LNCaP clone FGC (cell line): ENCODE results near the gene EPHB2.

Experiments
- DNase-seq: peaks from one replicate; pipeline ENCODE4 v3.0.0-alpha.2; 2011; ENCODE audit warnings: low read depth
- H3K4me3 ChIP-seq: 2 replicates; pipeline ENCODE4 v1.5.1; 2011; ENCODE audit warnings: mild to moderate bottlenecking, low read depth, low read length, control low read depth
- TF ChIP-seq, protein P1 (sequence below): IDR thresholded peaks from 2 replicates; pipeline ENCODE4 v1.5.1; 2012; ENCODE audit warnings: mild to moderate bottlenecking; ENCODE audit not compliant: control insufficient read depth, insufficient read depth; ENCODE audit errors: extremely low read depth

The EPHB2 gene

DNA sequence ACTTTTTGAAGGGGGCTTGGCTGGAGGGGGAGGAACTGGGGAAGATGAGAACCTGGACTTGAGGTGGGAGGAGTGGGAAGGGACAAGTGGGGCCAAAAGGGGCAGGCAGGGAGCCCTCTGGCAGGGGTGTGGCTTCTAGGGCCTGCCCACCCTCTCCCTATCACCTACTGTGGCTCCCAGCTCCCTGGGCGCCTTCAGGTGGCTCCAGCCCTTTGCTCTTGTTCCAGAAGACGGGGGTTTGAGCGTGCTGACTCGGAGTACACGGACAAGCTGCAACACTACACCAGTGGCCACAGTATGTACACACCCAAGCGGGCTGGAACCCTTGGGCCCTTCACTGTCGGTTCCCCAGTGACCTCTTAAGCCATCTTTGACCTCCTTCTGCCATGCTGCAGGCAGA, 185.5 kb downstream of the EPHB2 start:
- no peak overlapping the region for H3K4me3 ChIP-seq
- no peak for DNase-seq
- TF ChIP-seq, protein P1, sequence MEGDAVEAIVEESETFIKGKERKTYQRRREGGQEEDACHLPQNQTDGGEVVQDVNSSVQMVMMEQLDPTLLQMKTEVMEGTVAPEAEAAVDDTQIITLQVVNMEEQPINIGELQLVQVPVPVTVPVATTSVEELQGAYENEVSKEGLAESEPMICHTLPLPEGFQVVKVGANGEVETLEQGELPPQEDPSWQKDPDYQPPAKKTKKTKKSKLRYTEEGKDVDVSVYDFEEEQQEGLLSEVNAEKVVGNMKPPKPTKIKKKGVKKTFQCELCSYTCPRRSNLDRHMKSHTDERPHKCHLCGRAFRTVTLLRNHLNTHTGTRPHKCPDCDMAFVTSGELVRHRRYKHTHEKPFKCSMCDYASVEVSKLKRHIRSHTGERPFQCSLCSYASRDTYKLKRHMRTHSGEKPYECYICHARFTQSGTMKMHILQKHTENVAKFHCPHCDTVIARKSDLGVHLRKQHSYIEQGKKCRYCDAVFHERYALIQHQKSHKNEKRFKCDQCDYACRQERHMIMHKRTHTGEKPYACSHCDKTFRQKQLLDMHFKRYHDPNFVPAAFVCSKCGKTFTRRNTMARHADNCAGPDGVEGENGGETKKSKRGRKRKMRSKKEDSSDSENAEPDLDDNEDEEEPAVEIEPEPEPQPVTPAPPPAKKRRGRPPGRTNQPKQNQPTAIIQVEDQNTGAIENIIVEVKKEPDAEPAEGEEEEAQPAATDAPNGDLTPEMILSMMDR: no peak

- TF ChIP-seq, protein P1: no peak
- no peak overlapping the region for H3K4me3 ChIP-seq
- DNase-seq: no peak
These were observed 189.8 kb downstream of the EPHB2 start for GRCh38 chr1:22900451-22900850.

GRCh38 chr1:22903113-22903512, 192.5 kb downstream of the EPHB2 start:
- TF ChIP-seq, protein P1: no peak
- DNase-seq: no peak
- no peak overlapping the region for H3K4me3 ChIP-seq

DNA sequence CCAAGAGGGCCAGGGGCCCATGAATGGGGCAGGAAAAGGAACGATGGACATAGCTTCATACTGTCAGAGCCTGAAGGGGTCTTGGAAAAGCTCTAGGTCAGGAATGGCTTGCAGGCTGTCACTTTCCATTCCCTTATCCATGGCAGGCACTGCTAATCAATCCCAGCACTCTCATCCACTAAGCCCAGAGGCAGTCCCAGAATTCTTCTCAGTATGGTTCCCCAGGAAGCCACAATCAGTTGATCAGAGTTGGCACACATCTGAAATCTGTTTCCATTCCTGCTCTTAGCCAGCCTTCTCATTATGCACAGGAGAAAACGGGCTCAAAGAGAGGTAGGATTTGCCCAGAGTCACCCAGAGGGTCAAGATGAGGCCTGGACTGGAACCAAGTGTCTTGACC, 196.3 kb downstream of the EPHB2 start:
- DNase-seq: no peak
- TF ChIP-seq, protein P1: no peak
- no peak overlapping the region for H3K4me3 ChIP-seq

DNA sequence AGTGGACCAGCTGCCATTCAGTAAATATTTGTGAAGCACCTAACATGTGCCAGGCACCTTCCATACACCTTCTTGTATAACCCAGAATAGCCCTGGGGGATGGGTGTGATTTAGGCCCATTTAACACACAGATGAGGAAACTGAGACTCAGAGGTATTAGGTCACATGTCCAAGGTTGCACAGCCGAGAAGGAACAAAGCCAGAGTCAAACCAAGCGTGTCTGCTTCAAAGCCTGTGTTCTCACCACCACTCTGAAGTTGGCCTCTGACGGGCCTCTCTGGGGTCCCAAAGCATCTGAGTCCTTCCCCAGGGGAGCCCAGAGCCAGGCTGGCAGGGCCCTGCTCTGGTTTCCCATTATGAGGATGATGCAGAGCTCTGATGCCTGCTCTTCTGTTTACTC, 196.9 kb downstream of the EPHB2 start:
- TF ChIP-seq, protein P1: no peak
- DNase-seq: no peak
- no peak overlapping the region for H3K4me3 ChIP-seq

- no peak overlapping the region for H3K4me3 ChIP-seq
- DNase-seq: no peak
- TF ChIP-seq, protein P1: no peak
These were observed 198.3 kb downstream of the EPHB2 start for GRCh38 chr1:22908880-22909426.

GRCh38 chr1:22910286-22910685, 199.6 kb downstream of the EPHB2 start:
- no peak for DNase-seq
- TF ChIP-seq, protein P1: no peak
- H3K4me3 ChIP-seq: no peak overlapping the region
